WTC11 (cell line): ENCODE data around the gene TEX54.

Experiments
- ARID4B ChIP-seq: sonication (generic); formaldehyde crosslinking; IDR thresholded peaks from 2 replicates; pipeline ENCODE4 v1.8.0; 2023; ENCODE audit warnings: missing genetic modification reagents, mild to moderate bottlenecking, borderline replicate concordance
- ATF1 ChIP-seq: sonication (generic); formaldehyde crosslinking; IDR thresholded peaks from 2 replicates; pipeline ENCODE4 v1.8.1; 2023; ENCODE audit warnings: mild to moderate bottlenecking, moderate library complexity, missing genetic modification reagents
- ATF6 ChIP-seq: sonication (generic); formaldehyde crosslinking; IDR thresholded peaks from 2 replicates; pipeline ENCODE4 v1.8.1; 2023; ENCODE audit warnings: mild to moderate bottlenecking, missing genetic modification reagents
- CREM ChIP-seq: sonication (generic); formaldehyde crosslinking; IDR thresholded peaks from 2 replicates; pipeline ENCODE4 v1.8.1; 2022; ENCODE audit warnings: mild to moderate bottlenecking, missing genetic modification reagents, moderate library complexity
- CTCF ChIP-seq: fragments of 200-600 bp; IDR thresholded peaks from 2 replicates; pipeline ENCODE4 v1.8.0; 2022; ENCODE audit warnings: antibody characterized with exemption
- EMX1 ChIP-seq: fragments of 250-450 bp; sonication (Bioruptor Pico); IDR thresholded peaks from 2 replicates; pipeline ENCODE4 v1.8.0; 2021; ENCODE audit warnings: mild to moderate bottlenecking
- FOXJ3 ChIP-seq: sonication (generic); formaldehyde crosslinking; IDR thresholded peaks from 2 replicates; pipeline ENCODE4 v1.9.0; 2021; ENCODE audit warnings: missing genetic modification reagents, mild to moderate bottlenecking, borderline replicate concordance
- GRHL2 ChIP-seq: fragments of 250-450 bp; sonication (Bioruptor Pico); IDR thresholded peaks from 2 replicates; pipeline ENCODE4 v1.8.0; 2022; ENCODE audit warnings: mild to moderate bottlenecking, moderate library complexity; ENCODE audit not compliant: insufficient replicate concordance, severe bottlenecking
- HMGXB4 ChIP-seq: sonication (generic); formaldehyde crosslinking; IDR thresholded peaks from 2 replicates; pipeline ENCODE4 v1.8.1; 2023; ENCODE audit warnings: mild to moderate bottlenecking, moderate library complexity, missing genetic modification reagents
- IRF2 ChIP-seq: sonication (generic); formaldehyde crosslinking; IDR thresholded peaks from 2 replicates; pipeline ENCODE4 v1.8.0; 2022; ENCODE audit warnings: low read depth, missing genetic modification reagents, borderline replicate concordance
- JUN ChIP-seq: sonication (generic); formaldehyde crosslinking; IDR thresholded peaks from 2 replicates; pipeline ENCODE4 v1.8.0; 2023; ENCODE audit warnings: mild to moderate bottlenecking, missing genetic modification reagents
- MXD4 ChIP-seq: fragments of 250-450 bp; sonication (Bioruptor Pico); IDR thresholded peaks from 2 replicates; pipeline ENCODE4 v1.8.0; 2021; ENCODE audit warnings: mild to moderate bottlenecking, moderate library complexity, borderline replicate concordance
- NR2C2 ChIP-seq: sonication (generic); formaldehyde crosslinking; IDR thresholded peaks from 2 replicates; pipeline ENCODE4 v1.8.0; 2022; ENCODE audit warnings: mild to moderate bottlenecking, missing genetic modification reagents
- PRDM15 ChIP-seq: sonication (generic); formaldehyde crosslinking; IDR thresholded peaks from 2 replicates; pipeline ENCODE4 v1.8.0; 2022; ENCODE audit warnings: missing genetic modification reagents

- no peak for TF ChIP-seq JUN (CRISPR knock-in tag)
- TF ChIP-seq CTCF = no peak
- no peak for TF ChIP-seq ATF6 (CRISPR knock-in tag)
- no peak for TF ChIP-seq NR2C2 (CRISPR knock-in tag)
- no peak for TF ChIP-seq ARID4B (CRISPR knock-in tag)
- TF ChIP-seq ATF1 (CRISPR knock-in tag) = no peak
- no peak for TF ChIP-seq GRHL2 (CRISPR knock-in tag)
- no peak for TF ChIP-seq MXD4 (CRISPR knock-in tag)
- no peak for TF ChIP-seq CREM (CRISPR knock-in tag)
- TF ChIP-seq PRDM15 (CRISPR knock-in tag) = no peak
- no peak for TF ChIP-seq IRF2
- no peak for TF ChIP-seq HMGXB4 (CRISPR knock-in tag)
- no peak for TF ChIP-seq FOXJ3
- no peak for TF ChIP-seq EMX1 (CRISPR knock-in tag)
These were observed 21.9 kb downstream of the TEX54 start for GRCh38 chr11:62810748-62811147.
